GM12891 (cell line): ENCODE data around the gene EXOC4.
A peak's percentile ranks its signal among the peaks of the same experiment; 100 is the strongest.

Experiments used
- DNase-seq: peaks from one replicate; pipeline ENCODE4 v3.0.0; 2011; ENCODE audit warnings: low spot score; ENCODE audit not compliant: insufficient read length
- FAIRE-seq: peaks from 2 replicates; lab custom pipeline; 2011; peaks lifted over from hg19 to GRCh38; lab: Jason Lieb, UNC
- PAX5 ChIP-seq: IDR thresholded peaks from 2 replicates; pipeline ENCODE4 v1.6.1; 2011; ENCODE audit warnings: low read length, moderate library complexity, mild to moderate bottlenecking; ENCODE audit not compliant: insufficient read depth, severe bottlenecking
- POLR2A ChIP-seq: IDR thresholded peaks from 2 replicates; pipeline ENCODE4 v1.6.1; 2011; ENCODE audit warnings: low read depth, low read length, control low read depth
- POLR2AphosphoS5 ChIP-seq: IDR thresholded peaks from 2 replicates; pipeline ENCODE4 v1.6.1; 2011; ENCODE audit warnings: low read depth, low read length, control low read depth
- POU2F2 ChIP-seq: IDR thresholded peaks from 2 replicates; pipeline ENCODE4 v1.6.1; 2011; ENCODE audit warnings: low read depth, mild to moderate bottlenecking, control low read depth, low read length, moderate library complexity
- SPI1 ChIP-seq: IDR thresholded peaks from 2 replicates; pipeline ENCODE4 v1.6.1; 2011; ENCODE audit warnings: low read depth, low read length, control low read depth
- TAF1 ChIP-seq: IDR thresholded peaks from 2 replicates; pipeline ENCODE4 v1.6.1; 2011; ENCODE audit warnings: low read depth, low read length, control low read depth

EXOC4 gene

DNA sequence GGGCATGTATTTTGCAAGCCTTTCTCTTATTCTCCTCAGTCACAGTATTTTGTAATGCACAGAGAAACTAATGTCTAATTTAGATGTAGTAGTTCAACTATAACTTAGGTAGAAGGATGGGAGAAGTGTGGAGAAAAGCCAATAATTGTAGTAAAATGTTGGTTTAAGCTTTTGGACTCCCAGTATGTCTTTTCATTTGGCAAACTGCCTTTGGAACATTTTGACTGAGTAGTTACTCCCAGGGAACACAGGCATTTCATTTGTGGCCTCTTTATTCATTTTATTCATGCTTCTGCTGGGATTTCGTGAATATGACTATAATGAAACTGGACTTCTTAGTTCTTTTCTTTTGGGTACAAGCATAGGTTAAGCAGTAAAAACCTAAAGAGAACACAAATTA, 79.0 kb downstream of the EXOC4 start:
- DNase-seq = no peak
- FAIRE-seq = no peak

GRCh38 chr7:133339772-133340171, 86.9 kb downstream of the EXOC4 start:
- FAIRE-seq (no peak), DNase-seq (no peak)
- TF ChIP-seq POLR2A = no peak
- no peak for TF ChIP-seq TAF1
- peak; percentile 89 for TF ChIP-seq SPI1

More for the DNA sequence above, 79.0 kb downstream of the EXOC4 start:
- no peak for TF ChIP-seq TAF1
- no peak for TF ChIP-seq POLR2AphosphoS5
- TF ChIP-seq PAX5 = no peak
- TF ChIP-seq POLR2A = no peak
- TF ChIP-seq SPI1 = no peak
- no peak for TF ChIP-seq POU2F2

DNA sequence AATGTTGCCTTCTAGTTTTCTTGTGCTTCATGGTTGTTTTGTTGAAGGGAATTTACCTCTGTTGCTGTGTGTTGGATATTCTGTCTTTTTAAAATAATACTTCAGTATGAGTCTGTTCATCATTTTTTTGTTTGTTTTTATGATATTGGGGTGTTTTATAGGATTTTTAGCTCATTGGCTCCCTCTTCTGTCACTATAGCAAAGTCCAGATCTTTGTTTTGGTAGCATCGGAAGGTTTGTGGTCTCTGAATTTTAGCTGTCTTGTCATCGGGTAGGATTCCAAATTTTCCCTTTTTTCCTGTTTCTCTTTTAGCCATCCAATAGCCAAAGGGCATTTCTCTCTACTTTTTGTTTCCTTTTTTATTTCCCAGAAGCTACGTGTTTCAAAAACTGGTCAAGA, 91.4 kb downstream of the EXOC4 start:
- TF ChIP-seq POU2F2 (no peak), POLR2AphosphoS5 (no peak), POLR2A (no peak), PAX5 (no peak), TAF1 (no peak), SPI1 (no peak)
- no peak for DNase-seq
- no peak for FAIRE-seq

DNA sequence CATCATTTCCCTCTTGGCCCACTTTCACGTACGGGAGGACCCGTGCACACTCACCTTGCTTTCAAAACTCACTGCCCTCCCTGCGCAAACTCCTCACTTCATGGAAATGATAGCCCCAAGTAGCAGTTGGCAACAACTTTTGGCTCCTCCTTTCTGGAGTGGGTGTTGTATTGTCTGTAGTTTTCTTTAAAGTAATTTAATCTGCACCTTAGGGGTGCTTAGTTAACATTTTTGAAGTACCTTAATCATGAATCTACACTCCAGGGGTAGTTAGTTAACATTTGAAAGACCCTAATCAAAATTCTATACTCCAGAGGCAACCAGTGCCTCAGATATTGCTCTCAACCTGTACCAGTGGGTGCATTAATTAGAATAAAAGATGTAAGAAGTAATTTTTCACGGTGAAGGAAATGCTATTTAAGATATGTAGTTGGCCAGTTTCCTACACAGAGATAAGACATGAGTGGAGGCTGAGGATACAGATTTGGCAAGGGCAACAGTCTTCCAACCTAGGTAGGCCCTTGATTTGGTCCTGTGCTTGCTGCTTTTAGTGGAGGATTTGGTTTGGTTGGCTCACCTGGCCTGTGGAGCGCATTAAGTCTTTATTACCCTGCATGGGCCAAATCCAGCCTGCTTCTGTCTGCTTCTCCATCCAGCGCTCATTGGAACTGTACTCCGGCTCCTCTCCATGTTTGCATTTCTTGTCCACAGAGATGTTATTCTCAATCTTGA, 93.0 kb downstream of the EXOC4 start:
- no peak for TF ChIP-seq SPI1
- no peak for TF ChIP-seq POLR2AphosphoS5
- no peak for TF ChIP-seq POU2F2
- TF ChIP-seq PAX5 = no peak
- TF ChIP-seq POLR2A = no peak
- no peak for DNase-seq
- FAIRE-seq = no peak

- TF ChIP-seq PAX5 = no peak
- FAIRE-seq (peak; percentile 13), DNase-seq (no peak)
Measured at GRCh38 chr7:133348250-133348649, 95.4 kb downstream of the EXOC4 start.

- no peak for TF ChIP-seq POU2F2
- TF ChIP-seq POLR2AphosphoS5 = no peak
- TF ChIP-seq PAX5 = no peak
- TF ChIP-seq SPI1 = no peak
- no peak for TF ChIP-seq TAF1
- TF ChIP-seq POLR2A = no peak
- DNase-seq (no peak), FAIRE-seq (peak; percentile 9)
Measured at GRCh38 chr7:133349101-133349500, 96.2 kb downstream of the EXOC4 start.

DNA sequence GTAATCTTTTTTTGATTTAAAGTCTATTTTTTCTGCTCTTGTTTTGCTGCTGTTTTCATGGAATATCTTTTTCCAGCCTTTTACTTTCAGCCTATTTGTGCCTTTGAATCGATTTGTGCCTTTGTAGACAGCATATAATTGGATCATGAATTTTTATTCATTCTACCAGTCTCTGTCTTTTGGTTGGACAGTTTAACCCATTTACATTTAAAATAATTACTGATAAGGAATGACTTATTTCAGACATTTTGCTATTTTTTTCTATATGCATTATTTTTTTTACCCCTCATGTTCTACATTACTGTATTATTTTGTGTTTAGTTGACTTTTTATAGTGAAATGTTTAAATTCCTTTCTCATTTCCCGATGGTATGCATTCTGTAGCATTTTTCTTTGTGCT, 99.6 kb downstream of the EXOC4 start:
- TF ChIP-seq TAF1 (no peak), PAX5 (no peak), POLR2A (no peak), SPI1 (no peak)
- no peak for FAIRE-seq
- no peak for DNase-seq

DNA sequence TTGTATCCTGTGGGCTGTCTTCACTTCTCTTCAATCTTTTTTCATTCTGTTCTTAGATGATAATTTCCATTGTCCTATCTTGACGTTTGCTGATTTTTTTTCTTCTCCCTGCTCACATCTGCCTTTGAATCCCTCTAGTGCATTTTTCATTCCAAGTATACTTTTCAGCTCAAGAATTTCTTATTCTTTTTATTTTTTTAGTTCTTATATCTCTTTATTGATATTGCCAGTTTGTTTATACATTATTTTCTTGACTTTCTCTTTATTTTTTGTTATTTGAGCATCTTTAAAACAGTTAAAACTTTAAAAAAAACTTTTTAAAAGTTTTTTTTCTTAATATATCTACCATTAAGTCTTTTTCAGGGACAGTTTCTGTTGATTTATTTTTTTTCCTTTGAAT, 100.9 kb downstream of the EXOC4 start:
- DNase-seq = no peak
- no peak for FAIRE-seq
- TF ChIP-seq SPI1 (no peak), POU2F2 (no peak), POLR2A (no peak), PAX5 (no peak), TAF1 (no peak), POLR2AphosphoS5 (no peak)

GRCh38 chr7:133354546-133355324, 101.9 kb downstream of the EXOC4 start:
- FAIRE-seq = no peak
- no peak for DNase-seq

DNA sequence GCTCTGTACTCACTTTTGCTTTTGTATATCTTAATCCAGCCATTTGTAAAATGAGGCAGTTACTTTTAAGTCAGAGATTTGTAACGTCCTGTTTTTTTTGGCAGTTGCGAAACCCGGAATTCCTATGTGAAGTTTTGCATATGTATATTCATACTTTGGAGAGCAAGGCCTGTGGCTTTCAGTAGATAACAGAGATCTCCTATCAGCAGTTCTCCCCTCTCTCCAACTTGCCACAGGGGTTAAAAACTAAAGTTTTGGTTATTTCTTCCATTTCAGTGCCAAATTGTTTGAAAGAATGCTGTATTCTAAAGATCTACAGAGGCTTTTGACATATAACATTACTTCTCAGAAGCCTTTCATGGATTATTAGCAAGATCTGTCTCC, 102.4 kb downstream of the EXOC4 start:
- TF ChIP-seq POLR2AphosphoS5 = no peak
- no peak for TF ChIP-seq POU2F2
- TF ChIP-seq PAX5 = no peak
- TF ChIP-seq SPI1 = no peak
- TF ChIP-seq POLR2A = no peak
- TF ChIP-seq TAF1 = no peak
- DNase-seq (no peak), FAIRE-seq (no peak)

More at GRCh38 chr7:133354546-133355324, 101.9 kb downstream of the EXOC4 start:
- TF ChIP-seq PAX5 = no peak
- TF ChIP-seq POU2F2 = no peak
- TF ChIP-seq TAF1 = no peak
- no peak for TF ChIP-seq POLR2A
- no peak for TF ChIP-seq POLR2AphosphoS5
- no peak for TF ChIP-seq SPI1
